Neural crest cell (in vitro differentiated cells): Measurements from ENCODE around the gene PRPF40B. TPM values are rescaled to one million over a fixed set of nuclear protein-coding genes. Genes with fewer than 3 reads are reported as not detected.

ENCODE experiments used
- DNase-seq: peaks from one replicate; pipeline ENCODE4 v3.0.0; 2021; ENCODE audit warnings: low read depth, mixed read lengths, low spot score
- H3K27ac Mint-ChIP-seq: one replicate; pipeline ENCODE4 v1.8.0; 2021; ENCODE audit warnings: mild to moderate bottlenecking, mixed read lengths; ENCODE audit not compliant: unreplicated experiment
- H3K27me3 Mint-ChIP-seq: 2 replicates; pipeline ENCODE4 v1.8.0; 2021; ENCODE audit warnings: low read depth, mild to moderate bottlenecking, mixed read lengths
- H3K36me3 Mint-ChIP-seq: 2 replicates; pipeline ENCODE4 v1.8.0; 2021; ENCODE audit warnings: low read depth, mild to moderate bottlenecking, mixed read lengths
- H3K4me1 Mint-ChIP-seq: 2 replicates; pipeline ENCODE4 v1.8.0; 2021; ENCODE audit warnings: mixed read lengths
- H3K4me3 Mint-ChIP-seq: one replicate; pipeline ENCODE4 v1.8.0; 2021; ENCODE audit warnings: mild to moderate bottlenecking, mixed read lengths
- H3K9me3 Mint-ChIP-seq: 2 replicates; pipeline ENCODE4 v1.8.0; 2021; ENCODE audit warnings: mixed read lengths
- CTCF ChIP-seq: fragments of 200-600 bp; sonication (generic); conservative IDR thresholded peaks from 2 replicates; pipeline ENCODE4 v1.5.0; 2021; ENCODE audit warnings: antibody characterized with exemption, mild to moderate bottlenecking
- total RNA-seq: library from RNA; stranded (reverse); gene quantifications from 2 replicates; pipeline ENCODE4 v1.2.1, GENCODE V29; 2021

Gene PRPF40B
- total RNA-seq, 1 donor from 2014 or later, result 27.0 TPM

GRCh38 chr12:49582201-49582600 is 41.2 kb upstream of the PRPF40B start:
- Mint-ChIP-seq H3K4me1 (peaks cover 27% of the 10 kb centered on the region), H3K27ac (no peak overlapping the region), H3K9me3 (no peaks in the 10 kb centered on the region), H3K4me3 (no peak overlapping the region), H3K27me3 (no peaks in the 10 kb centered on the region), H3K36me3 (no peaks in the 10 kb centered on the region)
- TF ChIP-seq CTCF, result no peak
- DNase-seq, result no peak

- Mint-ChIP-seq H3K4me3 (no peak overlapping the region), H3K27me3 (no peaks in the 10 kb centered on the region), H3K9me3 (no peaks in the 10 kb centered on the region), H3K4me1 (peaks cover 27% of the 10 kb centered on the region), H3K36me3 (no peaks in the 10 kb centered on the region), H3K27ac (no peak overlapping the region)
- no peak for DNase-seq
- TF ChIP-seq CTCF, result no peak
Measured at GRCh38 chr12:49582850-49583249, 40.5 kb upstream of the PRPF40B start.

- Mint-ChIP-seq H3K27ac (no peak overlapping the region), H3K36me3 (no peaks in the 10 kb centered on the region), H3K9me3 (no peaks in the 10 kb centered on the region), H3K4me1 (peaks cover 27% of the 10 kb centered on the region), H3K27me3 (no peaks in the 10 kb centered on the region), H3K4me3 (no peak overlapping the region)
- no peak for DNase-seq
- no peak for TF ChIP-seq CTCF
Measured at GRCh38 chr12:49583366-49584094, 39.8 kb upstream of the PRPF40B start.

GRCh38 chr12:49584591-49584990 is 38.8 kb upstream of the PRPF40B start:
- no peak overlapping the region for H3K4me3 Mint-ChIP-seq
- no peaks in the 10 kb centered on the region for H3K36me3 Mint-ChIP-seq
- no peak for TF ChIP-seq CTCF
- no peaks in the 10 kb centered on the region for H3K27me3 Mint-ChIP-seq
- no peaks in the 10 kb centered on the region for H3K9me3 Mint-ChIP-seq
- no peak overlapping the region for H3K27ac Mint-ChIP-seq
- no peak for DNase-seq
- peaks cover 27% of the 10 kb centered on the region for H3K4me1 Mint-ChIP-seq

- Mint-ChIP-seq H3K9me3 (no peaks in the 10 kb centered on the region), H3K4me1 (peaks cover 20% of the 10 kb centered on the region), H3K27me3 (no peaks in the 10 kb centered on the region), H3K36me3 (no peaks in the 10 kb centered on the region), H3K27ac (no peak overlapping the region), H3K4me3 (no peak overlapping the region)
- DNase-seq, result no peak
- TF ChIP-seq CTCF, result no peak
Measured at GRCh38 chr12:49585477-49586459, 37.6 kb upstream of the PRPF40B start.
